ENCODE measurements around the gene MEGF10. TPM values are rescaled to one million over a fixed set of nuclear protein-coding genes. Genes with fewer than 3 reads are reported as not detected.

The MEGF10 gene
- 0.13 TPM in 1 of 5 replicates, not detected in the others for total RNA-seq (2022; extraction: Qiagen RNA extraction)

DNA sequence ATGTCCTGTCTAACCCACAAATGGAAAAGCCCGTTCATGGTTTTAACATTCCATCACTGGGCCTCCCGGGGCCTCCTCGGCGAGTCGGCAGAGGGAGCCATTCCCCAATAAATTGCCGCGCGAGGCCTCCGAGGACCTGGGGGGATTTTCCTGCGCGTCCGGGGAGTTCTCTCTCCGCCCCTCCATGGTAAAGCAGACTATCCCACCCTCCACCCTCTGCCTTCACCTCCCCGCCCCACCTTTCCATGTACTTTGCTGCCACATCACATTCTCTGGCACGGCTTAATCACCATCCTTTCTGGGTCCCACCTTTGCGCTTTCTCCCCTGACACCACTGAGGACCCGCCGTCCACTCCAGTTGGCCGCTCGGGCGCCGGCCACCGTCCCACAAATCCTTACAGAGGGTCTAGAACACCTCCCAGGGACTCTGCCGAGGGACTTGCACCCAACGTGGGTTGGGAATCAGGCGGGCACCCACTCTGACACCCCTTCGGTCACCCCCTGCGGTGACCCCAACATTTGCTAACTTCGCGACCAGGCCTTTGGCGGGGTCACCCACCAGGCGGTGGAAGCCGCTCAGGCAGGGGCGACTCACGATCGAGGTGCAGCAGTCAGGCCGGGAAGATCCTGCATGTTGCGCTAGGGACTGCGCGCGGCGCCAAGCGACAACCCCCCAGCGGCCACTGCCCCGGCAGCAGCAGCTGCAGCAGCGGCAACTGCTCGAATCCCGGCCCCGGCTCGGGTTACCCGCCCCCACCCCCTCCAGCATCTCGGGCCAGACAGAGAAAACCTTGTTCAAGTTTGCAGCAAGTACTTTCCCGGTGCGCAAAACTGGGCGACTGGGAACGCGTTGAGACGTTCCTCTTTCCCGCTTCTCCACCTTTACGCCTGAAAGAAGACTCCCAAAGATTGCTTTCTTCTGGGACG is at the start of gene MEGF10:
Gene MEGF10 (plus strand): TSS at position 778 of the 927 bp plus-strand sequence. CDS start 40,513 bp downstream, outside the sequence.

Other genes starting within 250 kb of the MEGF10 start
- 3.0 to 5.9 TPM (median 3.7 TPM) in 5 replicates for gene C5orf63, start 217.3 kb upstream of the MEGF10 start, total RNA-seq (2022; extraction: Qiagen RNA extraction)
- 40.9 to 61.5 TPM (median 61.0 TPM) in 5 replicates for gene PRRC1, start 226.8 kb downstream of the MEGF10 start, total RNA-seq (2022; extraction: Qiagen RNA extraction)